Activated naive CD8-positive, alpha-beta T cell (primary cell): Measurements from ENCODE around the gene NEK1.

Experiments
- H3K27ac Mint-ChIP-seq: one replicate; pipeline ENCODE4 v1.8.0; 2021; ENCODE audit warnings: mixed read lengths
- H3K27me3 Mint-ChIP-seq: one replicate; pipeline ENCODE4 v1.8.0; 2021; ENCODE audit warnings: mixed read lengths
- H3K36me3 Mint-ChIP-seq: one replicate; pipeline ENCODE4 v1.8.0; 2021; ENCODE audit warnings: mixed read lengths
- H3K4me1 Mint-ChIP-seq: one replicate; pipeline ENCODE4 v1.8.0; 2021; ENCODE audit warnings: low read depth, mixed read lengths
- H3K4me3 Mint-ChIP-seq: one replicate; pipeline ENCODE4 v1.8.0; 2021; ENCODE audit warnings: mild to moderate bottlenecking, mixed read lengths
- H3K9me3 Mint-ChIP-seq: one replicate; pipeline ENCODE4 v1.8.0; 2021; ENCODE audit warnings: low read depth, mixed read lengths

The NEK1 gene

GRCh38 chr4:169412046-169412445, 200.3 kb downstream of the NEK1 start:
- no peaks in the 10 kb centered on the region for H3K9me3 Mint-ChIP-seq
- peaks cover 35% of the 10 kb centered on the region for H3K4me1 Mint-ChIP-seq
- peaks cover 4% of the 10 kb centered on the region for H3K36me3 Mint-ChIP-seq
- no peaks in the 10 kb centered on the region for H3K27me3 Mint-ChIP-seq
- H3K4me3 Mint-ChIP-seq: no peak overlapping the region
- H3K27ac Mint-ChIP-seq: peak overlapping the region; percentile 34

GRCh38 chr4:169410839-169411770, 201.3 kb downstream of the NEK1 start:
- Mint-ChIP-seq H3K9me3 (no peaks in the 10 kb centered on the region), H3K27ac (peak overlapping the region; percentile 89), H3K36me3 (peaks cover 2% of the 10 kb centered on the region), H3K4me3 (peak overlapping the region; percentile 67), H3K27me3 (no peaks in the 10 kb centered on the region), H3K4me1 (peaks cover 33% of the 10 kb centered on the region)

- Mint-ChIP-seq H3K9me3 (no peaks in the 10 kb centered on the region), H3K36me3 (peaks cover 2% of the 10 kb centered on the region), H3K27me3 (no peaks in the 10 kb centered on the region), H3K4me1 (peaks cover 28% of the 10 kb centered on the region), H3K4me3 (no peak overlapping the region), H3K27ac (no peak overlapping the region)
Measured at GRCh38 chr4:169407217-169407845, 205.1 kb downstream of the NEK1 start.

- Mint-ChIP-seq H3K27ac (no peak overlapping the region), H3K27me3 (no peaks in the 10 kb centered on the region), H3K4me3 (no peak overlapping the region), H3K4me1 (peaks cover 5% of the 10 kb centered on the region), H3K36me3 (peaks cover 11% of the 10 kb centered on the region), H3K9me3 (no peaks in the 10 kb centered on the region)
Measured at GRCh38 chr4:169404960-169405359, 207.4 kb downstream of the NEK1 start.

DNA sequence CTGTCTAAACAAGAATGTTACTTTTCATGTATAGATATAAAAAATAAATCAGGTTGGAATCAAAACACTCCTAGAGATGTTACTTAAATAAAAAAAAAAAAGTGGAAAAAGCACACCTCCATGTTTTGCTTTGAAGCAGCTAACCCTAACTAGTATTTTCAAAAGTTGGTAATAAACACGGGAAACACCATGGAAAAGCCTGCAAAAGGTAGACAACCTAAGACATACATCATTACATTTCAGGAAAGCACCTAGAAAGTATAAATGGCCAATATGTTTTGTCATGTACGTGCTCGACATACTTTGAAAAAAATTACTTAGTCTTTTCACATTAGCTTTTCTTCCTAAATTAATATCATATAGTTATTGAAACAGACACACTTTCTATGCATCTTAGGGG, 211.6 kb downstream of the NEK1 start:
- Mint-ChIP-seq H3K27me3 (no peaks in the 10 kb centered on the region), H3K36me3 (peaks cover 17% of the 10 kb centered on the region), H3K4me1 (no peaks in the 10 kb centered on the region), H3K27ac (no peak overlapping the region), H3K9me3 (no peaks in the 10 kb centered on the region), H3K4me3 (no peak overlapping the region)

- Mint-ChIP-seq H3K36me3 (peaks cover 22% of the 10 kb centered on the region), H3K27me3 (no peaks in the 10 kb centered on the region), H3K9me3 (no peaks in the 10 kb centered on the region), H3K27ac (no peak overlapping the region), H3K4me3 (no peak overlapping the region), H3K4me1 (no peaks in the 10 kb centered on the region)
Measured at GRCh38 chr4:169399976-169400767, 212.2 kb downstream of the NEK1 start.

DNA sequence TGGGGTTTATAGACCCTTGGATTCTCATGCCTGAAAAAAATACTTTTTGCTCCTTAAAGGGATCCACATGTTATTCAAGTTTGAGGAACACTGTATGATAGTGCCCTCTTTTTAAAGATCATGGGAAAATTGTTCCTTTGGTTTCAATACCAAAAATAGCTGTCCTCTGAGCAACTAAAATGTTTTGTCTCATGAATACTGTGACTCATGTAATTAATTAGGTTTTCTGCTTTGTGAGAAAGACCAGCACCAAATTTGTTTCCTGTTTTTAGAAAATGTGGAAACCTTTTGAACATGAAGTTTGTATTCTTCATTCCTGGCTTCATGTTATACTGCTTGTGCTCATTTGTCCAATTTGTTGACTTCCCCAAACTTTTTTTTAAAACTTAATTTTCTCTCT, 214.1 kb downstream of the NEK1 start:
- Mint-ChIP-seq H3K27ac (no peak overlapping the region), H3K9me3 (no peaks in the 10 kb centered on the region), H3K27me3 (no peaks in the 10 kb centered on the region), H3K36me3 (peaks cover 29% of the 10 kb centered on the region), H3K4me3 (no peak overlapping the region), H3K4me1 (no peaks in the 10 kb centered on the region)

DNA sequence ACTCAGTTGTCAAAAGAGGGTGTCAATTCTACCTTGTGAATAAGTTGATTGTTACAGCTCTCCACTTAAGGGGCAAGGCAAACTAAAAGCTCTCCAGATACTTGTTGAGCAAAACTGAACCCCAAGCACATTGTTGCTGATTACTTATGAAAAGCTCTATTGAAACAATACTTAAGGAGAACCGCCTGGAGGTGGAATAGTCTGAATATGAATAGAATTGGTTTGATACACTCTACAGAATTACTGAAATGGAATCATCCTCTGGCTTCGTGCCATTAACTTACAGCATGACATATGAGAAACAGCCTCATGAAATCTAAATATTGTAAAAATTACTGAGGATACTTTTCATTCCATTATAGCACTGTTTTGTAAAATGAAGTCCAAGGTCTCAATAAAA, 214.6 kb downstream of the NEK1 start:
- Mint-ChIP-seq H3K27ac (no peak overlapping the region), H3K27me3 (no peaks in the 10 kb centered on the region), H3K4me3 (no peak overlapping the region), H3K9me3 (no peaks in the 10 kb centered on the region), H3K4me1 (no peaks in the 10 kb centered on the region), H3K36me3 (peaks cover 29% of the 10 kb centered on the region)

- Mint-ChIP-seq H3K4me1 (no peaks in the 10 kb centered on the region), H3K36me3 (no peaks in the 10 kb centered on the region), H3K27me3 (no peaks in the 10 kb centered on the region), H3K9me3 (peaks cover 9% of the 10 kb centered on the region), H3K27ac (no peak overlapping the region), H3K4me3 (no peak overlapping the region)
Measured at GRCh38 chr4:169385376-169385775, 227.0 kb downstream of the NEK1 start.

DNA sequence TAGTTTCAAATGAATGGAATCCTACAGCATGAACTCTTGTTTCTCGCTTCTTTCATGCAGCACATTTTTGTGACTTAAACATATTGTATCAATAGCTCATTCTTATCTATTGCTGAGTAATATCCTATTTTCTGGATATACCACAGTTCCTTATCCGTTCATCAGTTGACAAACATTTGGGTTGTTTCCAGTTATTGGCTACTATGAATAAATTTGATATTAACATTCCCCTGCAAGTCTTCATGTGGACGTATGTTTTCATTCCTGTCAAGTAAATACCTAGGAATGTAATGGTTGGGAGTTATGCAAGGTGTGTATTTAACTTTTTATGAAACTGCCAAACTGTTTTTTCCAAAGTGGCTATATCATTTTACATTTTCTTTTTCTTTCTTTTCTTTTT, 227.6 kb downstream of the NEK1 start:
- Mint-ChIP-seq H3K4me3 (no peak overlapping the region), H3K36me3 (no peaks in the 10 kb centered on the region), H3K27ac (no peak overlapping the region), H3K27me3 (no peaks in the 10 kb centered on the region), H3K4me1 (no peaks in the 10 kb centered on the region), H3K9me3 (peaks cover 10% of the 10 kb centered on the region)

GRCh38 chr4:169383724-169384123, 228.7 kb downstream of the NEK1 start:
- Mint-ChIP-seq H3K9me3 (peaks cover 20% of the 10 kb centered on the region), H3K27ac (no peak overlapping the region), H3K36me3 (peaks cover 5% of the 10 kb centered on the region), H3K4me1 (no peaks in the 10 kb centered on the region), H3K4me3 (no peak overlapping the region), H3K27me3 (no peaks in the 10 kb centered on the region)

GRCh38 chr4:169379688-169380087, 232.7 kb downstream of the NEK1 start:
- Mint-ChIP-seq H3K27me3 (no peaks in the 10 kb centered on the region), H3K9me3 (peaks cover 36% of the 10 kb centered on the region), H3K4me3 (no peak overlapping the region), H3K4me1 (no peaks in the 10 kb centered on the region), H3K27ac (no peak overlapping the region), H3K36me3 (peaks cover 5% of the 10 kb centered on the region)

DNA sequence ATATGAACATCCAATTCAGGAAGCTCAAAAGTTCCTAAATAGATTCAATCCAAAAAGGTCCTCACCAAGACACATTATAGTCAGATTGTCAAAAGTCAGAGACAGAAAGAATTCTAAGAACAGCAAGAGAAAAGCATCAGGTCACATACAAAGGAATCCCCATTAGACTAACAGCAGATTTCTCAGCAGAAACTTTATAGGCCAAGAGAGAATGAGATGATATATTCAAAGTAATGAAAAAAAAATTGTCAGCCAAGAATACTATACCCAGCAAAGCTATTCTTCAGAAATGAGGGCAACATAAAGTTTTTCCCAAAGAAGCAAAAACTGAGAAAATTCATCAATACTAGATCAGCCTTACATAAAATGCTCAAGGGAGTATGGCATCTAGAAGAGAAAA, 235.0 kb downstream of the NEK1 start:
- Mint-ChIP-seq H3K4me3 (no peak overlapping the region), H3K4me1 (no peaks in the 10 kb centered on the region), H3K27me3 (no peaks in the 10 kb centered on the region), H3K27ac (no peak overlapping the region), H3K9me3 (peaks cover 36% of the 10 kb centered on the region), H3K36me3 (peaks cover 5% of the 10 kb centered on the region)

- Mint-ChIP-seq H3K4me1 (no peaks in the 10 kb centered on the region), H3K9me3 (peaks cover 36% of the 10 kb centered on the region), H3K36me3 (peaks cover 5% of the 10 kb centered on the region), H3K27ac (no peak overlapping the region), H3K27me3 (no peaks in the 10 kb centered on the region), H3K4me3 (no peak overlapping the region)
Measured at GRCh38 chr4:169376421-169376820, 236.0 kb downstream of the NEK1 start.

GRCh38 chr4:169372791-169373190, 239.6 kb downstream of the NEK1 start:
- Mint-ChIP-seq H3K27ac (no peak overlapping the region), H3K9me3 (peaks cover 16% of the 10 kb centered on the region), H3K4me3 (no peak overlapping the region), H3K4me1 (no peaks in the 10 kb centered on the region), H3K27me3 (no peaks in the 10 kb centered on the region), H3K36me3 (peaks cover 2% of the 10 kb centered on the region)
